ENCODE measurements around the gene THBS3.

Gene THBS3

GRCh38 chr1:155175927-155176371 lies 31.7 kb downstream of the THBS3 start:
- peak; percentile 20 for TF ChIP-seq CTCF (IDR thresholded peaks at IDR 0.05; ENCODE audit: insufficient read depth, low read depth, low read length, missing control alignments)
- DNase-seq (ENCODE audit: low read depth): peak; percentile 29
- H3K4me3 ChIP-seq (ENCODE audit: low read depth, low read length): no peak overlapping the region

GRCh38 chr1:155175281-155175926 lies 32.3 kb downstream of the THBS3 start:
- no peak overlapping the region for H3K4me3 ChIP-seq (ENCODE audit: low read depth, low read length)
- DNase-seq (ENCODE audit: low read depth): peak; percentile 2
- TF ChIP-seq CTCF (IDR thresholded peaks at IDR 0.05; ENCODE audit: insufficient read depth, low read depth, low read length, missing control alignments): no peak

GRCh38 chr1:155174324-155175280 lies 33.1 kb downstream of the THBS3 start:
- DNase-seq (ENCODE audit: low read depth): peak; percentile 30
- H3K4me3 ChIP-seq (ENCODE audit: low read depth, low read length): peak overlapping the region; percentile 39
- no peak for TF ChIP-seq CTCF (IDR thresholded peaks at IDR 0.05; ENCODE audit: insufficient read depth, low read depth, low read length, missing control alignments)

GRCh38 chr1:155173478-155174323 lies 34.0 kb downstream of the THBS3 start, which contains the start of gene TRIM46:
TSS of gene TRIM46 (plus strand) at chr1:155173849. CDS start at chr1:155173967, 118 bp downstream.
- peak; percentile 54 for DNase-seq (ENCODE audit: low read depth)
- H3K4me3 ChIP-seq (ENCODE audit: low read depth, low read length): peak within 1 kb of the TSS; percentile 60
- no peak for TF ChIP-seq CTCF (IDR thresholded peaks at IDR 0.05; ENCODE audit: insufficient read depth, low read depth, low read length, missing control alignments)

- H3K4me3 ChIP-seq (ENCODE audit: low read depth, low read length): peak within 1 kb of the TSS; percentile 60
- peak; percentile 97 for TF ChIP-seq CTCF (IDR thresholded peaks at IDR 0.05; ENCODE audit: insufficient read depth, low read depth, low read length, missing control alignments)
- DNase-seq (ENCODE audit: low read depth): peak; percentile 98
These were observed 34.8 kb downstream of the THBS3 start, which contains the start of gene KRTCAP2 for GRCh38 chr1:155172732-155173477. TSS of gene KRTCAP2 (minus strand) at chr1:155173304. CDS start at chr1:155173224, 80 bp downstream.
